IMR-90 (cell line): ENCODE data around the gene KCNAB3. TPM values are rescaled to one million over a fixed set of nuclear protein-coding genes. Genes with fewer than 3 reads are reported as not detected.

Source experiments
- ATAC-seq: fragments of 200-7000 bp; cut with Tn5 transposase; 2 replicates; pipeline ENCODE4 v1.9.1; 2020; ENCODE audit warnings: low read depth, mild to moderate bottlenecking, moderate library complexity
- BruUV-seq: library from RNA; stranded (reverse); fragments of 400-500 nt; replicated peaks from 2 replicates; lab custom pipeline; 2021; lab: Mats Ljungman, UMichigan
- CTCF ChIA-PET: fragments of 300-600 bp; formaldehyde crosslinking; extraction: SDS; loops from one replicate; lab custom pipeline; 2021; ENCODE audit warnings: antibody characterized with exemption; lab: Yijun Ruan, JAX
- POLR2A ChIA-PET: fragments of 300-600 bp; sonication (Branson Sonifier 250); formaldehyde crosslinking; loops from one replicate; lab custom pipeline; 2022; ENCODE audit warnings: antibody characterized with exemption; ENCODE audit not compliant: unreplicated experiment; lab: Charles Lee
- DNase-seq: peaks from one replicate; pipeline ENCODE4 v3.0.0; 2013
- H2AFZ ChIP-seq: replicated peaks from 2 replicates; pipeline ENCODE3; 2013; ENCODE audit warnings: low read length, mild to moderate bottlenecking; ENCODE audit not compliant: poor library complexity
- H2AK5ac ChIP-seq: 2 replicates; pipeline ENCODE4 v1.6.1; 2013; ENCODE audit warnings: low read depth, low read length, inconsistent platforms
- H2AK9ac ChIP-seq: replicated peaks from 2 replicates; pipeline ENCODE3; 2013; ENCODE audit warnings: mild to moderate bottlenecking, low read depth, low read length, moderate library complexity; ENCODE audit not compliant: poor library complexity
- H2BK120ac ChIP-seq: 2 replicates; pipeline ENCODE4 v1.6.1; 2013; ENCODE audit warnings: low read depth, low read length, inconsistent platforms
- H2BK15ac ChIP-seq: 3 replicates; pipeline ENCODE4 v1.6.1; 2013; ENCODE audit warnings: low read depth, low read length, inconsistent platforms
- H2BK20ac ChIP-seq: 2 replicates; pipeline ENCODE4 v1.6.1; 2013; ENCODE audit warnings: low read depth, mild to moderate bottlenecking, inconsistent platforms, low read length, moderate library complexity
- H2BK5ac ChIP-seq: 2 replicates; pipeline ENCODE4 v1.6.1; 2013; ENCODE audit warnings: mild to moderate bottlenecking, low read depth, low read length, inconsistent platforms; ENCODE audit not compliant: poor library complexity, severe bottlenecking
- H3K14ac ChIP-seq: replicated peaks from 2 replicates; pipeline ENCODE4 v1.6.1; 2013; ENCODE audit warnings: low read depth, low read length, inconsistent platforms
- H3K18ac ChIP-seq: 2 replicates; pipeline ENCODE4 v1.6.1; 2013; ENCODE audit warnings: low read depth, low read length, control low read depth
- H3K23ac ChIP-seq: 2 replicates; pipeline ENCODE4 v1.6.1; 2013; ENCODE audit warnings: low read depth, low read length, inconsistent platforms
- H3K27ac ChIP-seq: 2 replicates; pipeline ENCODE4 v1.5.1; 2013; ENCODE audit warnings: mild to moderate bottlenecking, control low read depth, low read length; ENCODE audit not compliant: insufficient read depth
- H3K27me3 ChIP-seq: 2 replicates; pipeline ENCODE4 v1.6.1; 2013; ENCODE audit warnings: low read length; ENCODE audit not compliant: control insufficient read depth, insufficient read depth
- H3K36me3 ChIP-seq: 2 replicates; pipeline ENCODE4 v1.6.1; 2013; ENCODE audit warnings: low read length, mixed read lengths; ENCODE audit not compliant: control insufficient read depth, insufficient read depth
- H3K4ac ChIP-seq: 2 replicates; pipeline ENCODE4 v1.6.1; 2013; ENCODE audit warnings: low read depth, low read length, inconsistent platforms
- H3K4me1 ChIP-seq: 2 replicates; pipeline ENCODE4 v1.6.1; 2013; ENCODE audit warnings: low read length, mixed read lengths; ENCODE audit not compliant: control insufficient read depth, insufficient read depth
- H3K4me2 ChIP-seq: 2 replicates; pipeline ENCODE4 v1.6.1; 2013; ENCODE audit warnings: low read depth, mild to moderate bottlenecking, control low read depth, low read length, moderate library complexity
- H3K4me3 ChIP-seq: 2 replicates; pipeline ENCODE4 v1.5.1; 2013; ENCODE audit warnings: low read depth, mild to moderate bottlenecking, control low read depth, low read length, moderate library complexity; ENCODE audit not compliant: insufficient read depth
- H3K56ac ChIP-seq: 2 replicates; pipeline ENCODE4 v1.6.1; 2013; ENCODE audit warnings: low read length, inconsistent platforms; ENCODE audit not compliant: insufficient read depth; ENCODE audit errors: extremely low read depth
- H3K79me1 ChIP-seq, 2 experiments: 2 replicates each; pipeline ENCODE4 v1.6.1; 2013; ENCODE audit warnings: low read length in 2 of 2, inconsistent platforms in 1 of 2, low read depth in 1 of 2
- H3K9ac ChIP-seq: 2 replicates; pipeline ENCODE4 v1.6.1; 2013; ENCODE audit warnings: low read depth, low read length, control low read depth
- H3K9me1 ChIP-seq: 2 replicates; pipeline ENCODE4 v1.6.1; 2013; ENCODE audit warnings: low read length, inconsistent platforms; ENCODE audit not compliant: insufficient read depth
- H3K9me3 ChIP-seq: 2 replicates; pipeline ENCODE4 v1.6.1; 2013; ENCODE audit warnings: low read length; ENCODE audit not compliant: control insufficient read depth, insufficient read depth
- H4K20me1 ChIP-seq: 2 replicates; pipeline ENCODE4 v1.6.1; 2013; ENCODE audit warnings: low read length, inconsistent platforms; ENCODE audit not compliant: insufficient read depth
- H4K5ac ChIP-seq: 2 replicates; pipeline ENCODE4 v1.6.1; 2013; ENCODE audit warnings: mild to moderate bottlenecking, low read depth, low read length, control low read depth
- H4K8ac ChIP-seq, 2 experiments: 2 replicates each; pipeline ENCODE4 v1.6.1; 2013; ENCODE audit warnings: low read depth in 2 of 2, low read length in 2 of 2, control low read depth in 1 of 2, inconsistent platforms in 1 of 2
- H4K91ac ChIP-seq: 2 replicates; pipeline ENCODE4 v1.6.1; 2013; ENCODE audit warnings: low read depth, low read length, inconsistent platforms; ENCODE audit not compliant: insufficient read depth
- BHLHE40 ChIP-seq: fragments of 150-350 bp; IDR thresholded peaks from 2 replicates; pipeline ENCODE4 v1.6.1; 2016; ENCODE audit warnings: mild to moderate bottlenecking, low read depth, low read length
- CEBPB ChIP-seq: IDR thresholded peaks from 2 replicates; pipeline ENCODE4 v1.6.1; 2012; ENCODE audit warnings: low read depth, low read length, improper control_type of control experiment
- CHD1 ChIP-seq: IDR thresholded peaks from 2 replicates; pipeline ENCODE4 v1.6.1; 2012; ENCODE audit warnings: low read depth, low read length, improper control_type of control experiment
- ELK1 ChIP-seq: fragments of 150-350 bp; IDR thresholded peaks from 2 replicates; pipeline ENCODE4 v1.6.1; 2016; ENCODE audit warnings: low read depth, mild to moderate bottlenecking, low read length, moderate library complexity, borderline replicate concordance
- FOS ChIP-seq: fragments of 150-350 bp; IDR thresholded peaks from 2 replicates; pipeline ENCODE4 v1.6.1; 2016; ENCODE audit warnings: low read depth, low read length
- MAFK ChIP-seq: IDR thresholded peaks from 2 replicates; pipeline ENCODE4 v1.6.1; 2012; ENCODE audit warnings: low read depth, low read length, improper control_type of control experiment
- MAZ ChIP-seq: IDR thresholded peaks from 2 replicates; pipeline ENCODE4 v1.6.1; 2012; ENCODE audit warnings: low read depth, mild to moderate bottlenecking, low read length, improper control_type of control experiment, moderate library complexity, borderline replicate concordance
- MXI1 ChIP-seq: IDR thresholded peaks from 2 replicates; pipeline ENCODE4 v1.6.1; 2012; ENCODE audit warnings: low read depth, mild to moderate bottlenecking, low read length, moderate library complexity, borderline replicate concordance
- NFE2L2 ChIP-seq: fragments of 150-350 bp; IDR thresholded peaks from 2 replicates; pipeline ENCODE4 v1.6.1; 2016; ENCODE audit warnings: low read depth, mild to moderate bottlenecking, low read length
- POLR2A ChIP-seq: IDR thresholded peaks from 2 replicates; pipeline ENCODE4 v1.6.1; 2012; ENCODE audit warnings: mild to moderate bottlenecking, low read depth, low read length
- RAD21 ChIP-seq: IDR thresholded peaks from 2 replicates; pipeline ENCODE4 v1.6.1; 2012; ENCODE audit warnings: low read length, improper control_type of control experiment
- RCOR1 ChIP-seq: IDR thresholded peaks from 2 replicates; pipeline ENCODE4 v1.6.1; 2012; ENCODE audit warnings: mild to moderate bottlenecking, low read length, improper control_type of control experiment; ENCODE audit not compliant: insufficient replicate concordance
- RFX5 ChIP-seq: IDR thresholded peaks from 2 replicates; pipeline ENCODE4 v1.8.0; 2012; ENCODE audit warnings: low read depth, mild to moderate bottlenecking, low read length, moderate library complexity
- SMC3 ChIP-seq: fragments of 150-350 bp; IDR thresholded peaks from 2 replicates; pipeline ENCODE4 v1.6.1; 2016; ENCODE audit warnings: low read depth, mild to moderate bottlenecking, antibody characterized with exemption, low read length, moderate library complexity
- WGBS, 2 experiments: methylation state at CpG; one replicate each; pipeline versions ENCODE4 v1.1.5 to v1.1.7; 2013; ENCODE audit warnings: missing lambda C conversion rate in 2 of 2; ENCODE audit not compliant: insufficient read length in 1 of 2; ENCODE audit errors: extremely low coverage in 2 of 2; 5-methylcytosine and 5-hydroxymethylcytosine counted together
- dilution Hi-C: fragments of 300-500 bp; cut with HindIII; formaldehyde crosslinking; loops from one replicate; pipeline ENCODE4 v1.14.3; 2018; ENCODE audit warnings: low sequenced_read_pairs; ENCODE audit not compliant: unreplicated experiment
- in situ Hi-C: fragments of 300-500 bp; cut with MboI; formaldehyde crosslinking; loops from 3 replicates; pipeline ENCODE4 v1.14.3; 2019; ENCODE audit warnings: low sequenced_read_pairs, inconsistent platforms, mixed read lengths
- intact Hi-C: fragments of 100-400 bp; cut with micrococcal nuclease; formaldehyde crosslinking; loops from 2 replicates; pipeline ENCODE4 v1.10.0; 2022
- polyA plus RNA-seq, 3 experiments: library from polyadenylated mRNA; depleted of rRNA; stranded (reverse); fragments of >200 nt; gene quantifications; 2 replicates each; pipeline ENCODE4 v1.2.3, GENCODE V29; 2012; ENCODE audit warnings: low replicate concordance in 1 of 3
- total RNA-seq: library from RNA; depleted of rRNA; stranded (reverse); fragments of >200 nt; gene quantifications from 2 replicates; pipeline ENCODE4 v1.2.3, GENCODE V29; 2012
- TF ChIP-seq, protein P1 (sequence below): conservative IDR thresholded peaks from 2 replicates; pipeline ENCODE4 v1.5.1; 2012; ENCODE audit warnings: mild to moderate bottlenecking, low read depth, low read length, improper control_type of control experiment
- TF ChIP-seq, protein P2 (sequence below): fragments of 150-350 bp; IDR thresholded peaks from 2 replicates; pipeline ENCODE4 v1.6.1; 2017; ENCODE audit warnings: mild to moderate bottlenecking, antibody characterized with exemption, low read length, low read depth

KCNAB3 gene
- total and polyA plus RNA-seq, 2 of the 4 experiments (the other 2 are of a cell fraction): 0.36 to 4.2 TPM

- H2BK20ac ChIP-seq: no peak overlapping the region
- no TSS peak for BruUV-seq
Observed at GRCh38 chr17:7916385-7916682, 13.3 kb downstream of the KCNAB3 start.

More at GRCh38 chr17:7916385-7916682, 13.3 kb downstream of the KCNAB3 start:
- POLR2A ChIA-PET: interaction anchor here (1.1 to 1.6 kb wide), 3 partner anchors 13 to 17 kb away, joined by 4 to 6 read pairs (median 6); partner anchors contain the start of genes CNTROB, KCNAB3 and TRAPPC1
- H3K36me3 ChIP-seq: peaks cover 11% of the 10 kb centered on the region
- ATAC-seq (no peak), DNase-seq (no peak)
- intact Hi-C loops (no loop called here), dilution Hi-C loops (no loop called here), in situ Hi-C loops (loop anchor here (10.0 kb wide), 1 partner anchor 128 kb away; no protein-coding TSS in a partner anchor)
- 0 out of 4 replicates have a peak, but pooled peaks cover 0 to 3% of the 10 kb centered on the region in 2 experiments for H3K79me1 ChIP-seq
- H2BK120ac ChIP-seq: peak overlapping the region; percentile 28; the same call in 1 of the 2 replicates
- H2BK15ac ChIP-seq: no peak overlapping the region; the same call in 2 of the 3 replicates
- peak overlapping the region; percentile 73 for H2AK5ac ChIP-seq
- peak overlapping the region; percentile 16; the same call in 1 of the 2 replicates for H3K18ac ChIP-seq
- H4K91ac ChIP-seq: peak overlapping the region; percentile 75
- peaks cover 6% of the 10 kb centered on the region for H3K9me1 ChIP-seq
- H4K8ac ChIP-seq: peak overlapping the region; percentile 59 to 87
- peak overlapping the region; percentile 70 for H3K4ac ChIP-seq
- H3K27me3 ChIP-seq: no peaks in the 10 kb centered on the region
- H3K4me1 ChIP-seq: peaks cover 12% of the 10 kb centered on the region
- no peak overlapping the region for H3K56ac ChIP-seq
- no peaks in the 10 kb centered on the region for H3K9me3 ChIP-seq
- peak overlapping the region; percentile 78 for H3K4me2 ChIP-seq
- peak overlapping the region; percentile 49; the same call in 1 of the 2 replicates for H3K23ac ChIP-seq
- peaks cover 2% of the 10 kb centered on the region; the same call in 1 of the 2 replicates for H4K20me1 ChIP-seq
- H2BK5ac ChIP-seq: peak overlapping the region; percentile 94
- WGBS, 2 experiments: 70% methylated on average over 4 of the region's 15 CpGs; no CpG with 5 or more reads in 1 of the 2 experiments
- H3K9ac ChIP-seq: 0 out of 2 replicates have a peak overlapping the region, but pooled peaks have one; percentile 72
- peak overlapping the region; percentile 90 for H3K27ac ChIP-seq
- no peak for TF ChIP-seq RFX5
- TF ChIP-seq MAFK: no peak
- no peak for TF ChIP-seq ELK1
- TF ChIP-seq FOS: no peak
- no peak; the same call in 1 of the 2 replicates for TF ChIP-seq BHLHE40
- no peak for TF ChIP-seq MXI1
- TF ChIP-seq CEBPB: no peak
- TF ChIP-seq, protein P1, sequence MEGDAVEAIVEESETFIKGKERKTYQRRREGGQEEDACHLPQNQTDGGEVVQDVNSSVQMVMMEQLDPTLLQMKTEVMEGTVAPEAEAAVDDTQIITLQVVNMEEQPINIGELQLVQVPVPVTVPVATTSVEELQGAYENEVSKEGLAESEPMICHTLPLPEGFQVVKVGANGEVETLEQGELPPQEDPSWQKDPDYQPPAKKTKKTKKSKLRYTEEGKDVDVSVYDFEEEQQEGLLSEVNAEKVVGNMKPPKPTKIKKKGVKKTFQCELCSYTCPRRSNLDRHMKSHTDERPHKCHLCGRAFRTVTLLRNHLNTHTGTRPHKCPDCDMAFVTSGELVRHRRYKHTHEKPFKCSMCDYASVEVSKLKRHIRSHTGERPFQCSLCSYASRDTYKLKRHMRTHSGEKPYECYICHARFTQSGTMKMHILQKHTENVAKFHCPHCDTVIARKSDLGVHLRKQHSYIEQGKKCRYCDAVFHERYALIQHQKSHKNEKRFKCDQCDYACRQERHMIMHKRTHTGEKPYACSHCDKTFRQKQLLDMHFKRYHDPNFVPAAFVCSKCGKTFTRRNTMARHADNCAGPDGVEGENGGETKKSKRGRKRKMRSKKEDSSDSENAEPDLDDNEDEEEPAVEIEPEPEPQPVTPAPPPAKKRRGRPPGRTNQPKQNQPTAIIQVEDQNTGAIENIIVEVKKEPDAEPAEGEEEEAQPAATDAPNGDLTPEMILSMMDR: no peak
- TF ChIP-seq RCOR1: no peak
- no peak for TF ChIP-seq RAD21
- TF ChIP-seq NFE2L2: no peak
- no peak for TF ChIP-seq CHD1
- TF ChIP-seq POLR2A: no peak
- no peak for TF ChIP-seq SMC3
- TF ChIP-seq, protein P2, sequence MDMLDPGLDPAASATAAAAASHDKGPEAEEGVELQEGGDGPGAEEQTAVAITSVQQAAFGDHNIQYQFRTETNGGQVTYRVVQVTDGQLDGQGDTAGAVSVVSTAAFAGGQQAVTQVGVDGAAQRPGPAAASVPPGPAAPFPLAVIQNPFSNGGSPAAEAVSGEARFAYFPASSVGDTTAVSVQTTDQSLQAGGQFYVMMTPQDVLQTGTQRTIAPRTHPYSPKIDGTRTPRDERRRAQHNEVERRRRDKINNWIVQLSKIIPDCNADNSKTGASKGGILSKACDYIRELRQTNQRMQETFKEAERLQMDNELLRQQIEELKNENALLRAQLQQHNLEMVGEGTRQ: no peak
- TF ChIP-seq MAZ: no peak
- CTCF ChIA-PET: interaction anchor here (1.0 to 2.9 kb wide), 5 partner anchors 13 to 125 kb away, joined by 3 to 18 read pairs (median 5); partner anchors contain the start of gene KCNAB3
- H2AK9ac ChIP-seq: peak overlapping the region; percentile 93
- H3K4me3 ChIP-seq: peak overlapping the region; percentile 61
- H4K5ac ChIP-seq: peak overlapping the region; percentile 87
- peak overlapping the region; percentile 47; the same call in 1 of the 2 replicates for H3K14ac ChIP-seq
- H2AFZ ChIP-seq: peak overlapping the region; percentile 91
